ENCODE data around the gene PPM1A.

- TF ChIP-seq CTCF (IDR thresholded peaks at IDR 0.05) (no peak), POLR2A (IDR thresholded peaks at IDR 0.05) (no peak)
These were observed 36.3 kb upstream of the PPM1A start for GRCh38 chr14:60212503-60213371.
